Head of caudate nucleus (tissue), 42 donors: ENCODE data around the gene PLEKHB2.
"Not testable (repeated sequence)": the region's sequence is repeated elsewhere in the genome, so short reads cannot be mapped to it uniquely, and the experiment has no call there.

ENCODE experiments used
- DNase-seq, 42 donors: peaks; one replicate each; pipeline versions ENCODE4 v3.0.0 to v3.0.0-alpha.2; 2020 to 2021; ENCODE audit warnings: mixed read lengths in 7 of 42
- intact Hi-C: fragments of 100-400 bp; cut with DNase I; formaldehyde crosslinking; loops from one replicate; pipeline ENCODE4 v1.15.0; 2022

PLEKHB2 gene

DNA sequence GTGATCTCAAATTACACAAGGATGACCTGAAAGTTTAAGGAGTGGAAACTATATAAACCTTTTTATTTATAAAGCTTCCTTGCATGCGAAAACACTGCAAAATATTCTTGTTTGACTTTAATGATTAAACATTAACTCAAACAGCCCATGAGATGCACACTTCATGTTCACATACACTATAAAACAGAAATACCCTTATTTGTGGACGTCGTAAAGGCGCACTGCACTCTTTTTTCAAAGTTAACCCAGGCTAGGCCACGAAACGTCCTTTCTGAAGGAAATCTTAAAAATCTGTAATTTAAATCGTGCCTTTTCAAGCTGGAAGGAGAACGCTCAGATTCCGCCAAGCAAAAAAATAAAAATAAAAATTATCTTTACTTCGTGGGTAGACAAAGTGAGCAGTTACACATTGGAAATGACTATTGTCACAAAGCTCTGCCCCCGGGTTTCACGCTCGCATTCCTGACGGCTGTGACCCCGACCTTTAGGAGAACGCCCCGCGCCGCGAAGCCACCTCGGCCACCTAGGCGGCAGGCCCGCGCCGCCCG is 12.6 kb upstream of the PLEKHB2 start:
- DNase-seq: peak in 3 of 42 donors; percentile 9 to 22 (median 14)
- intact Hi-C loops: loop anchor here (5.0 kb wide), 1 partner anchor 50 kb away; no protein-coding TSS in a partner anchor

GRCh38 chr2:131093006-131093695 is 12.0 kb upstream of the PLEKHB2 start, which contains the start of gene FAM168B:
Gene FAM168B, minus strand, starts transcription at chr2:131093460. Its CDS starts 10,814 bp downstream, at chr2:131082646.
- intact Hi-C loops: loop anchor here (5.0 kb wide), 1 partner anchor 51 kb away; no protein-coding TSS in a partner anchor
- DNase-seq: peak; percentile 52 to 94 (median 86)

- intact Hi-C loops: loop anchor here (5.0 kb wide), 1 partner anchor 52 kb away; no protein-coding TSS in a partner anchor
Observed at GRCh38 chr2:131093696-131094462, 11.3 kb upstream of the PLEKHB2 start.

DNA sequence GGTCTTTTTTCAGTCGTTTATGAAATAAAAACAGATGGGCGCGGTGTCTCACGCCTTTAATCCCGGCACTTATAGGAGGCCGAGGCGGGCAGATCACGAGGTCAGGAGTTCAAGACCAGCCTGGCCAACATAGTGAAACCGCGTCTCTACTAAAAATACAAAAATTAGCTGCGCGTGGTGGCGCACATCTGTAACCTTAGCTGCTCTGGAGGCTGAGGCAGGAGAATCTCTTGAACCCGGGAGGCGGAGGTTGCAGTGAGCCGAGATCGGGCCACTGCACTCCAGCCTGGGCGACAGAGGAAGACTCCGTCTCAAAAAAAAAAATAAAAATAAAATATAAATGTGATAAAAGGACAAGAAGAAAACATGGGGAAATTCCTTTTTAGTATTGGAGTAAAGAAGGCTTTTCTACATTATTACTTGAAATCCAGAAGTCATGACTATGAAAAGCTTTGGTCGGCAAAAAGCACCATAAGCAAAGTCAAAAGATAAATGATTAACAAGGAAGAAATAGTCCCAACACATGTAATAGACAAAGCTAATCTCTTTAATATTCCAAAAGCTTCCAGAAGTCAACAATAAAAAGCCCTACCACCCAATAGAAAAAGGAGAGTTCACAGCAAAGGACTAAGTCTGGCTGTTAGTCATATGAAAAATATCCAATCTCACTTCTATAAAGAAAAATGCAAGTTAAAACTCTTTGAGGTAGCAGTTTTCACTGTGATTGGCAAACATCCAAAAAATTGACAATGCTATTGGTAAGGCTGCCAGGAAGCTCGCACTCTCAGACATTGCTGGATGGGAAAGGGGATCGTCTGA is 10.5 kb upstream of the PLEKHB2 start:
- intact Hi-C loops: loop anchor here (5.0 kb wide), 1 partner anchor 52 kb away; no protein-coding TSS in a partner anchor
- no peak for DNase-seq

More at GRCh38 chr2:131093696-131094462, 11.3 kb upstream of the PLEKHB2 start:
- DNase-seq: peak in 34 of 42 donors; percentile 7 to 93 (median 78)

- intact Hi-C loops: no loop called here
- DNase-seq: peak in 1 of 42 donors; percentile 5
Observed at GRCh38 chr2:131103165-131103564, 2.0 kb upstream of the PLEKHB2 start.

DNA sequence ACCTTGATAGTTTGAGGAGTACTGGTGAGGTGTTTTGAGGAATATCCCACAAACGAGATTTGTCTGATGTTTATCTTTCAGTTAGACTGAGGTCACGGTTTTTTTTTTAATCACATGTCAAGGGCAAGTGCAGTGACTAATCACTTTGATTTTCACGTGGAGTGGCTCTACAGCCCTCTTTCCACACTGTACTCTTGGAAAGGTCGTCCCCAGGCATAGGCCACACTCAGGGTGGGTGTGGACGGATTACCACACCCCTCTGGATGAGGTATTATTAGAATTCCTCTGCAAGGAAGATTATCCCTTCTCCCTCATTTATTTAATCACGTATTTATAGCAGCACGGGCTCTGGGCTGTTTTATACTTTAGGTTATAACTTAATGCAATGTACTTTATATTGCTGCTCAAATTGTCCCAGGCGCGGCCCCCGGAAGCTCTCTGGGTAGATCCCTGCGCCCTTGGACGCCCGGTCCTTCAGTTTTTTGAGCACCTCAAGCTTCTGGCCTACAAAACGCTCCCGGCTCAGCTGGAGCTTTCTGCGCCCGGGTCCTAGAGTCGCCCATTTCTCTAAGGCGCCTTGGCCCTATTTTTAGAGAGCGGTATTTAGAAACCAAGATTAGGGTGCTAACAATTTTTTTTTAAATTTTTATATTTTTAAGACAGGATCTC is 515 bp upstream of the PLEKHB2 start:
- peak in 11 of 42 donors; percentile 7 to 82 (median 20) for DNase-seq
- intact Hi-C loops: no loop called here

DNA sequence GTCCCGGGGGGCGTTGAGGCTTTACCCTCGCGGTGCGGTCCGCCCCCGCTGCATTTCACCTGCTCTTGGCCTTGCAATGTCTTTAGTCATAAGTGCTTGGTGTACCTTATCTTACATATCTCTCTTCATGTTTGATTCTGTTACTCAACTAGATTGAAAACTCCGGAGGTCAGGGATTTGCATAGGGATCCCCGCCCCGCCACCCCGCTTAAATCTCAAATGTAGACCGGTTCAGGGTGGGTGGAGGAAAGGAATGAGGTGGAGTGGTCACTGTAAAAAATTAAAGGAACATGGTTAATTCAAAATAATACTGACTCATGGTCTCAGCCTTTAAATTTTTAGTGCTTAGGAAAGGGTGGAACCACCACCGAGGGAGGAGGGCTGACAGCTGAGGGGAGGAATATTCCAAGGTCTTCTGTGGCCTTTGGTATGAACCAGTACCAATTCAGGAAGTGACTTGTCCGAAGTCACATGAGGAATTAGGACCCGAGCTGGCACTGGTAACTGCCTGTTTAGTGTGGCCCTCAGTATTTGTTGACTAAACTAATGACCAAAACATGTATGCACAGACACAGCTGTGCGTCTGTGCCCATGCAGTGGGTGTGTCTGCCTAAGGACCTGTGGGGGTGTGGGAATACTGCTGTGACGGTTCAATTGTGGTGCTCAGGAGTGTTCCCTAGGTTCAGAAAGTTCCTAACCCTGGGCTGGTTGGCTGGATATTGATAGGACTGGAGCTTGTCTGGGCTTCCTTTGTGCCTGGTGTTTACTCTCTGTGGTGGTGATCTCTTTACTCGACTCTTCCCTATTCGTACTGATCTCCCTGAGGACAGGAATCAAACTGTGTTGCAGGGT is 1.0 kb downstream of the PLEKHB2 start:
- intact Hi-C loops: no loop called here
- peak in 19 of 42 donors; percentile 12 to 52 (median 20) for DNase-seq

GRCh38 chr2:131112529-131112928 is 7.4 kb downstream of the PLEKHB2 start:
- DNase-seq: no peak
- intact Hi-C loops: no loop called here

- intact Hi-C loops: no loop called here
- DNase-seq: no peak
Observed at GRCh38 chr2:131113566-131114227, 8.6 kb downstream of the PLEKHB2 start.

DNA sequence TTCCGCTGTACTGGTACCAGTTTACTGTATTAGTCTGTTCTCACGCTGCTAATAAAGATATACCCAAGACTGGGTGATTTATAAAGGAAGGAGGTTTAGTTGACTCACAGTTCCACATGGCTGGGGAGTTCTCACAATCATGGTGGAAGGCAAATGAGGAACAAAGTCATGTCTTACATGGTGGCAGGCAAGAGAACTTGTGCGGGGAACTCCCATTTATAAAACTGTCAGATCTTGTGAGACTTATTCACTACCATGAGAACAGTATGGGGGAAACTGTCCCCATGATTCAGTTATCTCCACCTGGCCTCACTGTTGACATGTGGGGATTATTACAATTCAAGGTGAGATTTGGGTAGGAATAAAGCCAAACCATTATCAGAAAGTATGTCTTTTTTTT is 9.8 kb downstream of the PLEKHB2 start:
- intact Hi-C loops, DNase-seq: not testable (repeated sequence)

DNA sequence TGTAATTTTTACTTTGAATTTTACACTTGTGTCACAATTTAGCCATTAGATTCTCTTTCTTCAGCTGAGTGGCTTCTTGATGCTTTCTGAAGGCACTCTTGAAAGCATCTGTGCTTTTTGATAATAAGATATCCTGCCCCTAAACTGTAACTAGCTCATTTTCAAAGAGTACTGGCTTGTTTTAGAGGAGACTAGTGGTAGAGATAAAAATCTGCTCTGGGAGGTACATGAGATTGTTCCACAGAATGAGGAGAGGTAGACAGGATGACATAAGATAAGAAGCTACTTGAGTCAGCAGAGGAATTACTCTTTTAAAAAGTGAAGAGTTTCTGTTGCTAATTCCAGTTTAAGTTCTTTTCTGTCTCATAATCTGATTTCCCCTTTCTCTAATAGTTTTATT is 10.6 kb downstream of the PLEKHB2 start:
- DNase-seq: no peak

DNA sequence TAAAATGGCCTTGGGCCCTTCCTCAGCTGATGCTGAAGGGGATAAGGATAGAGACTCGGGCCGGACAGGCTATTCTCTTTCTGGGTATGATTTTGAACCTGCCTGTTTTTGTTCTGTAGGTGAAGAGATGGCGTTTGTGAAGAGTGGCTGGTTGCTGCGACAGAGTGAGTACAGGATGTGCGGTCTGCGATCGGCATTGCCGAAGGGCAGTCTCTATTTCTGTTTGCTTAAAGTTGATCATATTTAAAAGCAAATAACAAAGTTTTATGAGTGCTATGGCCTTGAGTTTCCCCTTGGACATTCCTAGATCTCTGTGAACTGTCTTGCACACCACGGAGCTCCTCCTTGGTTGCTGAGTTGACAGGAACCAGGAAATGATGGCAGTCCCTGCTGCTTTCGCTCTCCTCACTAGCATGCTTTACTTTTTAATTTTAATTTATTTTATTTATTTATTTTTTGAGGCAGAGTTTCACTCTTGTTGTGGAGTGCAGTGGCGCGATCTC is 15.7 kb downstream of the PLEKHB2 start:
- intact Hi-C loops: no loop called here
- DNase-seq: no peak

More for the DNA sequence above, 10.6 kb downstream of the PLEKHB2 start:
- intact Hi-C loops: no loop called here

- no peak for DNase-seq
- intact Hi-C loops: no loop called here
Observed at GRCh38 chr2:131121464-131121863, 16.3 kb downstream of the PLEKHB2 start.

DNA sequence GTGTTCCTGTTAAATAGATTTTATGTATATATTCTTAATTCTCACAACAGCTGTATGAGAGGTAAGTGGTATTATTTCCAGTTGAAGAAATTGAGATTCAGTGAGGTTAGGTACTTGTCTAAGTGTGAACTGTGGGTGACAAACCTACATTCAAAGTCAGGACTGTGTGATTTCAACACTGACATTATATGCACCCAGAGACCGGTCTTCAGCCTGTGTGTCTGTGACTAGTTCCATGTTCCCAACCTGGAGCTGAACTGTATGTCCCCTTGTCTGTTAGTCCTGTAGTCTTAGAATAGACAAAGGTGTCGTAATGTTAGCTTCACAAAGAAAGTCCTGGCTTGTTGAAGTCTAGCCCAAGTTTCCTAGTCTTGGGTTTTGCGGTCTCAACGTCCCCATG is 17.4 kb downstream of the PLEKHB2 start:
- DNase-seq: no peak
- intact Hi-C loops: no loop called here

DNA sequence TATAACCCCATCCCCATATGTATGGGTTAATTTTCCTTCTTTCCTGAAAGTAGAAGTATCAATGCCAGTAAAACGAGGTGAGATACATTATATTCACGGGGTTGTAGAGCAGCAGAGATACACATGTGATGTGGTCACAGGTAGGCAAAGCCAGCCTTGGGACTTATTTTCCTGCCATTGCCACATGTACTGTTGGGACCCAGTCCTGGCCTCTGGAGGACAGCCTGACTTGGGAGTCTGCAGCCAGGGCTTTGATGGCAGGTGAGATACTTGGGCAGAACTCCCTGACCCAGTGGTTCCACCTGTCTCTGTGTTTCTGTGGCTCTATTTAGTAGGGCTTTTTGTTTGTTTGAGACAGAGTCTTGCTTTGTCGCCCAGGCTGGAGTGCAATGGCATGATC is 18.1 kb downstream of the PLEKHB2 start:
- intact Hi-C loops: no loop called here
- no peak for DNase-seq

- intact Hi-C loops: no loop called here
- peak in 6 of 42 donors; percentile 10 to 48 (median 22) for DNase-seq
Observed at GRCh38 chr2:131125195-131125757, 20.1 kb downstream of the PLEKHB2 start.
